A549 (cell line): ENCODE data around the gene NTRK3.

ENCODE experiments used
- CBX8 ChIP-seq: fragments of 200-600 bp; sonication (generic); IDR thresholded peaks from 2 replicates; pipeline ENCODE4 v1.6.1; 2016
- CEBPB ChIP-seq, 2 experiments: fragments of >200 bp in 1 of 2; sonication (Bioruptor Twin) in 1 of 2; formaldehyde crosslinking in 1 of 2; IDR thresholded peaks; 2 replicates each; pipeline ENCODE4 v1.6.1; 2012 to 2016
- CHD2 ChIP-seq: fragments of 150-350 bp; IDR thresholded peaks from 2 replicates; pipeline ENCODE4 v1.6.1; 2014; ENCODE audit warnings: low read length; ENCODE audit not compliant: partially characterized antibody
- CTCF ChIP-seq: fragments of >200 bp; sonication (Bioruptor Twin); formaldehyde crosslinking; IDR thresholded peaks from 3 replicates; pipeline ENCODE4 v1.5.1; 2016
- EP300 ChIP-seq, 2 experiments: fragments of >200 bp; sonication (Bioruptor Twin); formaldehyde crosslinking; IDR thresholded peaks; 2 replicates in 1 of 2; 3 replicates in 1 of 2; pipeline ENCODE4 v1.6.1; 2016 to 2017
- FOSB ChIP-seq: fragments of 250-450 bp; sonication (Bioruptor Pico); IDR thresholded peaks from 2 replicates; pipeline ENCODE4 v1.5.0; 2020; ENCODE audit warnings: mild to moderate bottlenecking, moderate library complexity
- MAX ChIP-seq: IDR thresholded peaks from 2 replicates; pipeline ENCODE4 v1.6.1; 2012
- NFE2L2 ChIP-seq: fragments of 150-350 bp; conservative IDR thresholded peaks from 2 replicates; pipeline ENCODE4 v1.6.1; 2014; ENCODE audit warnings: low read length
- RAD21 ChIP-seq, 2 experiments: fragments of >200 bp in 1 of 2; sonication (Bioruptor Twin) in 1 of 2; formaldehyde crosslinking in 1 of 2; IDR thresholded peaks in 1 of 2; conservative IDR thresholded peaks in 1 of 2; 2 replicates in 1 of 2; 3 replicates in 1 of 2; pipeline ENCODE4 v1.6.1; 2012 to 2018; ENCODE audit warnings: inconsistent platforms in 1 of 2
- USF2 ChIP-seq: fragments of 450-650 bp; IDR thresholded peaks from 2 replicates; pipeline ENCODE4 v1.6.1; 2014; ENCODE audit warnings: antibody characterized with exemption

- TF ChIP-seq EP300 (IDR thresholded peaks at IDR 0.05) (no peak), CBX8 (no peak), USF2 (no peak), CTCF (no peak), FOSB (CRISPR knock-in tag) (no peak), NFE2L2 (no peak), CEBPB (IDR thresholded peaks at IDR 0.05) (no peak), MAX (no peak), RAD21 (conservative IDR thresholded peaks at IDR 0.05 in 1 of 2, IDR thresholded peaks at IDR 0.05 in 1 of 2) (no peak), CHD2 (no peak)
Measured at GRCh38 chr15:87863152-87863551, 393.4 kb downstream of the NTRK3 start.
